Adrenal gland (tissue), 5 donors: Measurements from ENCODE around the gene LRRTM4.

Source experiments
- CTCF ChIP-seq, 6 experiments: fragments of 450-650 bp in 4 of 6; fragments of 200-600 bp in 2 of 6; sonication (generic) in 1 of 6; IDR thresholded peaks; 1 replicate in 5 of 6; 2 replicates in 1 of 6; pipeline versions ENCODE4 v1.5.1 to v1.8.0; 2016 to 2021; ENCODE audit warnings: antibody characterized with exemption in 6 of 6, mild to moderate bottlenecking in 2 of 6, moderate library complexity in 1 of 6
- POLR2A ChIP-seq, 2 donors: fragments of 450-650 bp; IDR thresholded peaks; one replicate each; pipeline ENCODE4 v1.6.1; 2017; ENCODE audit warnings: antibody characterized with exemption in 2 of 2, mild to moderate bottlenecking in 2 of 2, moderate library complexity in 1 of 2
- donor health status: DM: no; HTN: no; CAD: no.

GRCh38 chr2:77552956-77553355 lies 30.8 kb upstream of the LRRTM4 start:
- no peak for TF ChIP-seq CTCF (IDR thresholded peaks at IDR 0.05)
- TF ChIP-seq POLR2A (IDR thresholded peaks at IDR 0.05), result no peak
